Vagina (tissue), 2 donors: Measurements from ENCODE around the gene CALB2.

Experiments
- CTCF ChIP-seq, 3 experiments: fragments of 450-650 bp in 2 of 3; fragments of 200-600 bp in 1 of 3; sonication (generic) in 1 of 3; IDR thresholded peaks; one replicate each; pipeline ENCODE4 v1.5.1; 2017 to 2019; ENCODE audit warnings: antibody characterized with exemption in 3 of 3, mild to moderate bottlenecking in 2 of 3, moderate library complexity in 2 of 3
- POLR2A ChIP-seq, 2 donors: fragments of 450-650 bp; IDR thresholded peaks; one replicate each; pipeline ENCODE4 v1.6.1; 2017; ENCODE audit warnings: antibody characterized with exemption in 2 of 2, mild to moderate bottlenecking in 2 of 2, moderate library complexity in 2 of 2
- POLR2AphosphoS5 ChIP-seq, 2 donors: sonication (generic); formaldehyde crosslinking; IDR thresholded peaks; one replicate each; pipeline ENCODE4 v1.9.0; 2017; ENCODE audit warnings: antibody characterized with exemption in 2 of 2, mild to moderate bottlenecking in 2 of 2, low read depth in 1 of 2; ENCODE audit not compliant: insufficient read depth in 1 of 2

GRCh38 chr16:71352466-71352865 is 6.1 kb upstream of the CALB2 start:
- TF ChIP-seq CTCF (IDR thresholded peaks at IDR 0.05) (no peak), POLR2A (IDR thresholded peaks at IDR 0.05) (no peak), POLR2AphosphoS5 (IDR thresholded peaks at IDR 0.05; ENCODE audit: insufficient read depth in 1 of 2, low read depth in 1 of 2) (no peak)
